Measurements from ENCODE around the gene TUBB.

DNA sequence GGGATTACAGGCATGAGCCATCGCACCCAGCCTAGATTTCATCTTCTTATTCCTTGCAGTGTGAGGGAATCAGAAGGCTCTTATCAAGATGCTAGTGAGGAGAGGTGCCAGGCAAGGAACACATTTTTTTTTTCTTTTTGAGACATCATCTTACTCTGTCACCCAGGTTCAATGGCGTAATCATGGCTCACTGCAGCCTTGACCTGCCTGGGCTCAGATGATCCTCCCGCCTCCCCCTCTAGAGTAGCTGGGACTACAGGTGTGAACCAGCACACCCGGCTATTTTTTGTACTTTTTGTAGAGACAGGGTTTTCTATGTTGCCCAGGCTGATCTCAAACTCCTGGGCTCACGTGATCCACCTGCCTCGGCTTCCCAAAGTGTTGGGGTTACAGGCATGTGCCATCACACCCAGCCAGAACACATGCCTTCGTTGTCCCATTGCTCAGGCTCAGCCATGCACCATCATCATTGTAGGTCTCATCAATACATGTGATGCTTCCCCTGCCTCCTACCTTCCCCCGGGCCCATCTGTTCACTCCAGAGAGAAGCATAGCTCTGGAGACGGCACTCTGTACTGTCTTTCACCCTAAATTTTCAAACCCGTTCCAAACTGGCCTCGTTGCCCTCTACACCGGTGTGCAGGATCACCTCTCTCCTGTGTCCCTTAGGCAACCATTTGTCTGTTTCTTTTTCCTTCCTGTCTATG is 12.2 kb downstream of the TUBB start:
- no peak for TF ChIP-seq RARB (CRISPR knock-in tag; IDR thresholded peaks at IDR 0.05)
- no peak for TF ChIP-seq ZFP3 (CRISPR knock-in tag; IDR thresholded peaks at IDR 0.05)
- TF ChIP-seq, protein P1, sequence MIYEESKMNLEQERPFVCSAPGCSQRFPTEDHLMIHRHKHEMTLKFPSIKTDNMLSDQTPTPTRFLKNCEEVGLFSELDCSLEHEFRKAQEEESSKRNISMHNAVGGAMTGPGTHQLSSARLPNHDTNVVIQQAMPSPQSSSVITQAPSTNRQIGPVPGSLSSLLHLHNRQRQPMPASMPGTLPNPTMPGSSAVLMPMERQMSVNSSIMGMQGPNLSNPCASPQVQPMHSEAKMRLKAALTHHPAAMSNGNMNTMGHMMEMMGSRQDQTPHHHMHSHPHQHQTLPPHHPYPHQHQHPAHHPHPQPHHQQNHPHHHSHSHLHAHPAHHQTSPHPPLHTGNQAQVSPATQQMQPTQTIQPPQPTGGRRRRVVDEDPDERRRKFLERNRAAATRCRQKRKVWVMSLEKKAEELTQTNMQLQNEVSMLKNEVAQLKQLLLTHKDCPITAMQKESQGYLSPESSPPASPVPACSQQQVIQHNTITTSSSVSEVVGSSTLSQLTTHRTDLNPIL (CRISPR knock-in tag; IDR thresholded peaks at IDR 0.05; ENCODE audit: low read depth), result no peak
- TF ChIP-seq TCF4 (CRISPR knock-in tag; IDR thresholded peaks at IDR 0.05; ENCODE audit: borderline replicate concordance), result no peak
- TF ChIP-seq ZNF8 (CRISPR knock-in tag; IDR thresholded peaks at IDR 0.05), result no peak
- no peak for TF ChIP-seq ESRRG (CRISPR knock-in tag; IDR thresholded peaks at IDR 0.05)
- no peak for TF ChIP-seq BACH2 (CRISPR knock-in tag; IDR thresholded peaks at IDR 0.05; ENCODE audit: borderline replicate concordance)
- TF ChIP-seq, protein P2, sequence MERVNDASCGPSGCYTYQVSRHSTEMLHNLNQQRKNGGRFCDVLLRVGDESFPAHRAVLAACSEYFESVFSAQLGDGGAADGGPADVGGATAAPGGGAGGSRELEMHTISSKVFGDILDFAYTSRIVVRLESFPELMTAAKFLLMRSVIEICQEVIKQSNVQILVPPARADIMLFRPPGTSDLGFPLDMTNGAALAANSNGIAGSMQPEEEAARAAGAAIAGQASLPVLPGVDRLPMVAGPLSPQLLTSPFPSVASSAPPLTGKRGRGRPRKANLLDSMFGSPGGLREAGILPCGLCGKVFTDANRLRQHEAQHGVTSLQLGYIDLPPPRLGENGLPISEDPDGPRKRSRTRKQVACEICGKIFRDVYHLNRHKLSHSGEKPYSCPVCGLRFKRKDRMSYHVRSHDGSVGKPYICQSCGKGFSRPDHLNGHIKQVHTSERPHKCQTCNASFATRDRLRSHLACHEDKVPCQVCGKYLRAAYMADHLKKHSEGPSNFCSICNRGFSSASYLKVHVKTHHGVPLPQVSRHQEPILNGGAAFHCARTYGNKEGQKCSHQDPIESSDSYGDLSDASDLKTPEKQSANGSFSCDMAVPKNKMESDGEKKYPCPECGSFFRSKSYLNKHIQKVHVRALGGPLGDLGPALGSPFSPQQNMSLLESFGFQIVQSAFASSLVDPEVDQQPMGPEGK (CRISPR knock-in tag; IDR thresholded peaks at IDR 0.05; ENCODE audit: borderline replicate concordance), result no peak
- no peak for TF ChIP-seq TOX (CRISPR knock-in tag; IDR thresholded peaks at IDR 0.05; ENCODE audit: borderline replicate concordance)
- no peak for TF ChIP-seq SNAI2 (CRISPR knock-in tag; IDR thresholded peaks at IDR 0.05)
- TF ChIP-seq ZC3H10 (CRISPR knock-in tag; IDR thresholded peaks at IDR 0.05), result no peak
- TF ChIP-seq POU6F1 (CRISPR knock-in tag; IDR thresholded peaks at IDR 0.05; ENCODE audit: borderline replicate concordance, low read depth), result no peak
- TF ChIP-seq ARNTL (CRISPR knock-in tag; IDR thresholded peaks at IDR 0.05; ENCODE audit: borderline replicate concordance, low read depth), result no peak
- TF ChIP-seq ZNF565 (CRISPR knock-in tag; conservative IDR thresholded peaks at IDR 0.05; ENCODE audit: low read depth), result no peak
